Measurements from ENCODE around the gene CD109. TPM values are rescaled to one million over a fixed set of nuclear protein-coding genes. Genes with fewer than 3 reads are reported as not detected.

The CD109 gene
- total and polyA plus RNA-seq, 2 of the 8 experiments (the other 6 are each of a cell fraction or from before 2014, with no cell fraction given), result 1.4 to 5.3 TPM

- TF ChIP-seq CHD7 (IDR thresholded peaks at IDR 0.05; ENCODE audit: insufficient replicate concordance, low read length) (no peak), BACH1 (IDR thresholded peaks at IDR 0.05; ENCODE audit: low read length) (no peak), CBX5 (IDR thresholded peaks at IDR 0.05; ENCODE audit: low read depth, low read length) (no peak), SP2 (IDR thresholded peaks at IDR 0.05; ENCODE audit: low read length) (no peak), GABPA (IDR thresholded peaks at IDR 0.05; ENCODE audit: borderline replicate concordance, insufficient read depth, low read length) (no peak), CREB1 (IDR thresholded peaks at IDR 0.05) (no peak), CHD1 (IDR thresholded peaks at IDR 0.05; ENCODE audit: low read depth, low read length) (no peak)
Observed at GRCh38 chr6:73655341-73655917, 40.6 kb upstream of the CD109 start (continued).

All from H1 (cell line).